ENCODE measurements around the gene CDK5R1.

CDK5R1 gene

DNA sequence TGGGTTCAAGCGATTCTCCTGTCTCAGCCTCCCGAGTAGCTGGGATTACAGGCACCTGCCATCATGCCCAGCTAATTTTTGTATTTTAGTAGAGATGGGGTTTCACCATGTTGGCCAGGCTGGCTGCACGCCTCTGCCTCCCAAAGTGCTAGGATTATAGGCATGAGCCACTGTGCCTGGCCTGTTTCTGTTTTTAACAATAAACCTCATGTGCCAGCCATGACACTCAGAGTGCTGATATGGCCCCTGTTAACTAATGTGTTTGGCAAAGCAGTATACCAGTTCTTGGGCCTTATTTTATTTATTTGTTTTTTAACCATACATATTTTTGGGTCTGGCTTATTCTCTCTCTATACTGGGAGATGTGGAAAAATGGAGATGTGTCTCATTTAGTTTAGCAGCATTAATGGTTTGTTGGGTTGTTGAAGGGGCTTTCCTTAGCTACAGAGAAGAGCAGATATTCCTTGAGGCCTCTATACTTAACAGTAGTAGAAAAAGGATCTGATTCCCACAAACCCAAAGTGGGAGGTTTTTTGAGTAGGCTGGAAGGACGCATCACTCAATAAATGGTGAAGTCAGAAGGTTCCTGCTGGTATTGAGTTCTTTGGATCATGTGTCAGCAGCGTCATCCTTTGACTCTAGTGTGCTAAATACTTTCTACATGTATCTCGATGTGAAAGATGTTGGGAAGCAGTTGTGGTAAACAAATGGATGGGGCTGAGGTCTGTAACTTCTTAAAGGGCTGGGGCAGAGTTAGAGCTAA, 16.2 kb upstream of the CDK5R1 start:
- in situ Hi-C loops (cut with MboI; ENCODE audit: low sequenced_read_pairs) = no loop called here

DNA sequence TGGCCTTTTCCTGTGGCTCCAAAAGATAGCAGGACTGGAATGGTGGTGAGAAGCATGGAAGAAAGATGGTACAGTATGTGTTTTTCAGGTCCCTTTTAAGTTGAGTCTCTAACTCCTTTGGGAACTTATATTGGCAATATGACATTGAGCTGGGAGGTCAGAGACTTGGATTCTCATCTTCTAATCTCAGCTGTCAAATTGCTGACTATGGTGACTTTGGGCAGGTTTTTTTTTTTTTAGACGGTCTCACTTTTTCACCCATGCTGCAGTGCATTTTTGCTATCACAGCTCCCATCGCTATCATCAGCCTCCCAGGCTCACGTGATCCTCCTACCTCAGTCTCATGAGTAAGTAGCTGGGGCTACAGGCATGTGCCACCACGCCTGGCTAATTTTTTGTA, 15.1 kb upstream of the CDK5R1 start:
- in situ Hi-C loops (cut with MboI; ENCODE audit: low sequenced_read_pairs) = no loop called here

DNA sequence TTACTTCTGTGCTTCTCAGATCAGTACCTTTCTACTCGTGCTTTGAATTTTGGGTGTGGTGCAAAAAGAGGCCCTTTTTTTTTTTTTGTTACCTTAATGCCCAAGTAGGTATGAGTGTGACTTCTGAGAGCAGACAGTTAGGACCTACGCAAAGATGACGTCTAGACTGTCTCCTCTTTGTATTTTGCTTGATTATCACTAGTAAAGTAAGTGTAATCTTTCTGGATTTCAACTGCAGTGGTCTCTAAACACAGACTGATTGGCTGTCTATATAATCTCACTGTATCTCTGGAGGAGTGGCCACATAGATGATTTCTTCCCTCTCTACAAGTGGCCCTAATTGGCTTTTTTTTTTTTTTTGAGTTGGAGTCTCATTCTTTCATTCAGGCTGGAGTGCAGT, 11.5 kb upstream of the CDK5R1 start:
- in situ Hi-C loops (cut with MboI; ENCODE audit: low sequenced_read_pairs) = no loop called here

DNA sequence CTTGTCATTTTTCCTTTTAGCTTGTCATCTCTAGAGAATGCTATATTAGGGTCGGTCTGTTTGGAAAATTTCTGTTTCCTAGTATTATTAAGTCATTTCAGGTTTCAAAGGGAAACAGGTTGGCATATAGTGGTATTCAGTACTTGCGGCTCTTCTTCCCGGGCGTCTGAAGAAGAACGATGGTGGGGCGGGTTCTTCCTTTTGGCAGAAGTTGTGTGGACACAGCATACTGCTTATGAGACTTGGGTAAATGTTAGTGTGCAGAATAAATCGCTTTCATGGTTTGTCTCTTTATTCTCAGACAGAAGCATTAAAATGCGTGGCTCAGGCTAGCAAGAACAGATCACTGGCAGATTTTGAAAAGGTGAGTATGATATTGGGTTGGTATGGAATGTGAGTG, 9.6 kb upstream of the CDK5R1 start:
- in situ Hi-C loops (cut with MboI; ENCODE audit: low sequenced_read_pairs) = no loop called here

DNA sequence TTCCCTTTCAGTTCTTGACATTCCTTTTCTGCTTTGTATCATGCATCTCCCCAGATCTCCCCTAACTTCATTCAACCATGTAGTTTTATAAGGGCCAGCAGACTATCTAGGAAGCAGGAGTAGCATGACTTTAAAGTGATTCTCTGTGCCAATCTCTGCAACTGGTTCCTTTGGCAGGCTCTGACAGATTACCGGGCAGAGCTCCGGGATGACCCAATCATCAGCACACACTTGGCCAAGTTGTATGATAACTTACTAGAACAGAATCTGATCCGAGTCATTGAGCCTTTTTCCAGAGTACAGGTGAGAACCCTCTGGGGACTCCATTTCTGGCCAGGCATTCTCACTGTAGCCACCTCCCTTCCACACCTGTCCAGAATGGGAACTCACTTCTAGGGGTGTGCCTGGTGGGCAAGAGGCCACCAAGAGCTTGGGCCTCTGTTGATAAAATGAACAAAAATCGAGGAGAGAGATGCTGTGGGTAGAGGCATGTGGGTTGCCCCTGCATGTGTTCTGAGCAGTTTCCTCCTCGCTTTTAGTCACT, 7.6 kb upstream of the CDK5R1 start:
- in situ Hi-C loops (cut with MboI; ENCODE audit: low sequenced_read_pairs) = no loop called here

DNA sequence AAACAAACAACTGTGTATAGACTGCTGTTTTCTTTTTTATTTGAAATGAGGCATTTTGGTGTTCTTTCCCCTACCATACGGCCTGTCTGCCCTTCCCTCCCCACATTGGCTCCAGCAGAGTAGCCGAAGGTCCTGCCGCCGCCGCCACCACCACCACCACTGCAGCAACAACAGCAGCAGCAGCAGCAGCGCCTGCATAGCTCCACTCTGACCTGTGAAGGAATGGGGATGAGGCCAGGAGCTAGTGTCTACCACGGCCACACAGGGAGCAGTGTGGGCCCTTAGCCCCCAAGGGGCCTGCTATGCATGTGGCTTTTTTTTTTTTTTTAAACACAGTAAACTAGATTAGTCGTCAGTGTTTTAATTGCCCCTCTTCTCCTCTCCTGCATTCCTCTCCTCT, 5.6 kb upstream of the CDK5R1 start:
- in situ Hi-C loops (cut with MboI; ENCODE audit: low sequenced_read_pairs) = no loop called here

DNA sequence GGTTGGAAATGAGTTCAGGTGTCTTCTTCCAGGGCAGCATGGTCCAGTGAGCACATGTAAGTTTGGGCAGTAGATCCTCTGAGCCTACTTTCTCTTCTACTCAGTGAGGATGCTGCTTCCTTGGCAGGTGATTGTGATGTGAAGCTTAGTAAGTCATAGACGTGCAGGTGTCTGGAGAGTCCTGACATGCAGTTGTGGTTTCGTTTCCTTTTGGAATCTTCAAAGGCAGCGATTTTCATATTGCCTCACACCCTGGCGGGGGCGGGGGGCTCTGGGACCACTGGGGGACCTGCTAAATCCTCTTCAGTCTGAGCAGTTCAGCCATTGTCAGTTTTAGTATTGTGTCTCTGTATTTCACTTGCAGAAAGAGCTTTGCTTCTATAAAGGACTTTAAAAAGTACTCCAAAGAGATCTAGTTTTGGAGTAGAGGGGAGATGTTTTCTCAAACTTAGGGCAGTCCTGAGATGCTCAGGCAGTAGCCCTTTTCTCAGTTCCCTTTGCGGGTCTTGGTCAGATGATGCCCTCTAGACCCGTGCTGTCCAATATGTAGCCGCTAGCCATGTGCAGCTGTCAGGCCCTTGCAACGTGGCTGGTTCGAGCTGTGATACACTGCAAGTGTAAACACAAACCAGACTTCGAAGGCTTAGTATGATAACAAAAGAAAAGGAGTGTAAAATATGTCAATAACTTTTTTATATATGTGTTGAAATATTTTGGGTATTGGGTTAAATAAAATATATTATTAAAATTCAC, 4.0 kb upstream of the CDK5R1 start:
- in situ Hi-C loops (cut with MboI; ENCODE audit: low sequenced_read_pairs) = no loop called here

DNA sequence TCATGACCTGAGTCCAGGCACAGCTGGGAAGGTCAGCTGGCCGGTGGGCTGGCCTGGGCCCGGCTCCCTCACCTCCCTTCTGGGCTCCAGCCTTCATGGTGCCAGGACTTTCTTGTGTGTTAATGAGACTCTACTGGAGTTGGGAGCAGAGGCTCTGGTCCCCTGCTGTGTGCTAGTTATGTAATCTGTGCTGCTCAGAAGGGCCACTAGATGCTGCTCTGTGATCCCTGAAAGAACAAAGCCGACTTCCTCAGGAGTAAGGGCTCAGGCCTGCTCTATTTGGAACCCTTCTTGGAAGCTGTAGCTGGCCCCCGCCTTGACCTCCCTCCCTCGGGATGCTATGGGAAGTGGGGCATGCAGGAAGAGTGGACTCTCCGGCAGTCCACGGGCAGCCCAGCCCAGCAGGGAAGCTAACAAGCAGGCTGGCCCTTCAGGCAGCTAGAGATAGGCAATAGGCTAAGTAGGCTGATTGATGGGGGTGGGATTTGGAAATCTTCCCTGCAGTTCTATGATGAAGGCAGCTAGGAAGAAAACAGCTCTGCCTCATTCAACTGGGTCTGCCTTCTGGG, 3.3 kb upstream of the CDK5R1 start:
- in situ Hi-C loops (cut with MboI; ENCODE audit: low sequenced_read_pairs) = no loop called here

DNA sequence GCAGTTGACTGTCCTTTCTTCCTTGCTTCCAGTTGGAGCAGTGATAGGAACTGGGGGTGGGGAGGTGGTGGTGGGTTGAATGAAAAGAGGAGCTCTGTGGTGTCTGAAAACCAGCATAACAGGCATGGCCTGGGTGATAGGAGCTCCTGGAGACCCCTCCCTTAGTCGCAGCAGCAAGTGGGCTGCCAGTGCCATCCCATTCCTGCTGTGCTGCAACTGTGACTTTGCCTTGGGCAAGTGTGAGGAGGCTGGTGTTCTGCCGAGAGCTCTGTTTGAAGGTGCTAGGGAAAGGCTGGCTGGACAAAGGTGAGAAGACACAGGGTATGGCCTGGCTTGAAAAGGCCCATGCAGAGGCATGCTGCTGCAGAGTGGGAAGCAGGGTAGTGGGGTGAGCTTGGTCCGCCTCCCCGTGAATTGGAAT, 2.7 kb upstream of the CDK5R1 start:
- in situ Hi-C loops (cut with MboI; ENCODE audit: low sequenced_read_pairs) = no loop called here

DNA sequence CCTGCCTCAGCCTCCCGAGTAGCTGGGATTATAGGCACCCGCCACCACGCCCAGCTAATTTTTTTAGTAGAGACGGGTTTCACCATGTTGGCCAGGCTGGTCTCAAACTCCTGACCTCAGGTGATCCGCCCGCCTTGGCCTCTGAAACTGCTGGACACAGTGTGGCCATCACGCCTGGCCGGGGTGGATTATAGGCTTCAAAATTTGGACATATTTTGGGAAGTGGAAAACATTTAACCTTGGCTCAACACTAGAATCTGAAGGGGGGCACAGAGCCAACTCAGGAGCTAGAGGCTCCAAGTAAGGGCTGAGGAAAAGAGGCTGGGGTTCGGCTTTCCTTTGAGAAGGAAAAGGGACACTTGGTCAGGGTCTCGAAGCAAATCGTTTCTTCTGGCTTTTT, 2.2 kb upstream of the CDK5R1 start:
- in situ Hi-C loops (cut with MboI; ENCODE audit: low sequenced_read_pairs) = no loop called here

DNA sequence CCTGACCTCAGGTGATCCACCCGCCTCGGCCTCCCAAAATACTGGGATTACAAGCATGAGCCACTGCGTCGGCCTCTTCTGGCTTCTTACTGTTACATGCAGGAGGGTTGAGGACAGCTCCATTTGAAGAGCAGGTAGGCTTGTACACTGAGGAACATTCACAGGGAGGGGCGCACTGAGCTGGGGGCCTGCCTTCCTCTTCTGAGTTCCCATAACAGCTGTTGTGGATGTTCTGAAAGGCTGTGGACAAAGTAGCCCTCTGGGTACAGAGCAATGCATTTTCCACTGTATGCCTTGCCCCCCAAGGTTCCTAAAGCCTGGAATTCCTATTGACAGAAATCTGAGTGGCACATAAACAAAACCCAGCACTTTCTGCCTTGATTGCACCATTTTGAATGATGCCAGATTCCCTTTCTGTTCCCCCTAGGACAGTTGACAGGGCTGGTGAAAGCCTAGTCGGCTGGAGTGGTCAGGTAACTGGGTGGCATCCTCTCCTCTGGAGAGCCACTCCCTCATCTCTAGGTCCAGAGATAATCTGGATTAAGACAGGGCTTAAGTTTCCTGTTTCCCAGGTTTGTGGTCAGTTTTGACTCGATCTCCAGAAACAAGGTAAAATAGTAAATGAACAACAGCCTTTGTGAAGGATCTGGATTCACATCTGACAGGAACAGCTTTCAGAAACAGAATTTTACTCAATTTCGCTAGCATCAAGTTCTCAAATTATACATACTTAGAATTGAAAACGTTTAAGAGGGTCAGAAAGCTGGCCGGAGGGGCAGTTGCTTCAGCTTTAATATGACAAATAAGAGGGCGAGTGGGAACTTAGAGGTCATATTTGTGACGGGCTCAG, 1.3 kb upstream of the CDK5R1 start:
- in situ Hi-C loops (cut with MboI; ENCODE audit: low sequenced_read_pairs) = no loop called here

DNA sequence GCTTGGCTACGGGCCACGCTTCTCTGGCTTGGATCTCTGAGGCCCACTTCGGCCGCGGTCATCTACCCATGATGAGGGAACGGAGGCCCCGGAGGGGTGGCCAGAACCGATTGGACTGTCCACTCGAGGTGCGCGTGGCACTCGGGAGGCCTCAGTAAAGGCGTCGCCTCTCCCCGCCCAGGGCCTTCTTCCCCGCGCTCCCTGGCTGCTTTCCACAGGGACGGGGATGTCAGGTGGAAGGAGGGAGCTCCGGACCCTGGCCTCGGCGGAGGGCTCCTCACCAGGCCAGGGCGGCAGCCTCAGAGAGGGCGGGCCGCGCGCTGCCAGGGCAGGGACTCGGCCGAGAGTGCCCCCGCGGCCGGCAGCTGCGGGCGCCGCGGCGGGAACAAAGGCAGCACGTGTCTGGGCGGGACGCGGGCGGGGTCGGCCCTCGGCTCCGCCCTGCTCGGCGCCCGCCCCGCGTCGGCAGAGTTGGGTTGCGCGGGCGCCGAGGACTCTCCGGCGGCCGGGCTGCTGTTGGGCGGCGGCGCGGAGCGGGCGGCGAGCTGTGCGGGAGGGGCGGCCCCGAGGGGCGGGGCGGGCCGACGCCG, 587 bp upstream of the CDK5R1 start:
- in situ Hi-C loops (cut with MboI; ENCODE audit: low sequenced_read_pairs) = no loop called here

DNA sequence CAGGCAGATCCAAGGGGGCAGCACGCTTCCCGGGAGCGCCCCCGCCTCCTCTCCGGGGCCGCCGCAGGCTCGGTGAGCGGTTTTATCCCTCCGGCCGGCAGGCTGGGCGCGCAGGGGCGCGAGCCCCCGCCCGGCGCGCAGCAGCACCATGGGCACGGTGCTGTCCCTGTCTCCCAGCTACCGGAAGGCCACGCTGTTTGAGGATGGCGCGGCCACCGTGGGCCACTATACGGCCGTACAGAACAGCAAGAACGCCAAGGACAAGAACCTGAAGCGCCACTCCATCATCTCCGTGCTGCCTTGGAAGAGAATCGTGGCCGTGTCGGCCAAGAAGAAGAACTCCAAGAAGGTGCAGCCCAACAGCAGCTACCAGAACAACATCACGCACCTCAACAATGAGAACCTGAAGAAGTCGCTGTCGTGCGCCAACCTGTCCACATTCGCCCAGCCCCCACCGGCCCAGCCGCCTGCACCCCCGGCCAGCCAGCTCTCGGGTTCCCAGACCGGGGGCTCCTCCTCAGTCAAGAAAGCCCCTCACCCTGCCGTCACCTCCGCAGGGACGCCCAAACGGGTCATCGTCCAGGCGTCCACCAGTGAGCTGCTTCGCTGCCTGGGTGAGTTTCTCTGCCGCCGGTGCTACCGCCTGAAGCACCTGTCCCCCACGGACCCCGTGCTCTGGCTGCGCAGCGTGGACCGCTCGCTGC, 832 bp downstream of the CDK5R1 start:
- in situ Hi-C loops (cut with MboI; ENCODE audit: low sequenced_read_pairs) = no loop called here

DNA sequence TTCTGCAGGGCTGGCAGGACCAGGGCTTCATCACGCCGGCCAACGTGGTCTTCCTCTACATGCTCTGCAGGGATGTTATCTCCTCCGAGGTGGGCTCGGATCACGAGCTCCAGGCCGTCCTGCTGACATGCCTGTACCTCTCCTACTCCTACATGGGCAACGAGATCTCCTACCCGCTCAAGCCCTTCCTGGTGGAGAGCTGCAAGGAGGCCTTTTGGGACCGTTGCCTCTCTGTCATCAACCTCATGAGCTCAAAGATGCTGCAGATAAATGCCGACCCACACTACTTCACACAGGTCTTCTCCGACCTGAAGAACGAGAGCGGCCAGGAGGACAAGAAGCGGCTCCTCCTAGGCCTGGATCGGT, 1.4 kb downstream of the CDK5R1 start:
- in situ Hi-C loops (cut with MboI; ENCODE audit: low sequenced_read_pairs) = no loop called here

DNA sequence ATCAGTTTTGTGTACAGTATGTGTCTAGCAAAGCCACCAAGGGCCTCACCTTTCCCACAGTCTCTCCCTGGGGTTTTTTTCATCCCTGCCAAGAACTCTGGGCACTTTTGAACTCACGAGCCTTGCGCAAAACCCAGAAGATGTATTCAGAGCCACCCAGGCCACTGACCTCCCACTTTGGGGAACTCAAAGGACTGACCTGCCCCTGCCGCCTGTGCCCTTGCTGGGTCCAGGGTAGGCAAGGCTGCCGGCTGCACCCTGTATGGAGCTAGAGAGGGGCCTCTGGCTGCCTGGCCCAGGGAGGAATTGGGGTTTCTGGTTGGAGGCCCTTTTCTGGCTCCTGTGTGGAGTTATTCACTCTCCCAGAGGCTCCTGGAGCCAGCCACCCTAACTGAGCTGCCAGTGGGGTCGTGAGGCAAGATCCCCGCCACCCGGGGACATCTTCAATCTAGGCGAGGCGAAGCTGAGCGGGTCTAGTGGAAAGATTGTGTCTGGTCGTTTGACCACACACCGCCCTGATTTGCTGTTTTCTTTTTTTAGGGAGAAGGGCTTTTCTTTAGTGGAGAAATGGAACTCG, 1.9 kb downstream of the CDK5R1 start:
- in situ Hi-C loops (cut with MboI; ENCODE audit: low sequenced_read_pairs) = no loop called here

DNA sequence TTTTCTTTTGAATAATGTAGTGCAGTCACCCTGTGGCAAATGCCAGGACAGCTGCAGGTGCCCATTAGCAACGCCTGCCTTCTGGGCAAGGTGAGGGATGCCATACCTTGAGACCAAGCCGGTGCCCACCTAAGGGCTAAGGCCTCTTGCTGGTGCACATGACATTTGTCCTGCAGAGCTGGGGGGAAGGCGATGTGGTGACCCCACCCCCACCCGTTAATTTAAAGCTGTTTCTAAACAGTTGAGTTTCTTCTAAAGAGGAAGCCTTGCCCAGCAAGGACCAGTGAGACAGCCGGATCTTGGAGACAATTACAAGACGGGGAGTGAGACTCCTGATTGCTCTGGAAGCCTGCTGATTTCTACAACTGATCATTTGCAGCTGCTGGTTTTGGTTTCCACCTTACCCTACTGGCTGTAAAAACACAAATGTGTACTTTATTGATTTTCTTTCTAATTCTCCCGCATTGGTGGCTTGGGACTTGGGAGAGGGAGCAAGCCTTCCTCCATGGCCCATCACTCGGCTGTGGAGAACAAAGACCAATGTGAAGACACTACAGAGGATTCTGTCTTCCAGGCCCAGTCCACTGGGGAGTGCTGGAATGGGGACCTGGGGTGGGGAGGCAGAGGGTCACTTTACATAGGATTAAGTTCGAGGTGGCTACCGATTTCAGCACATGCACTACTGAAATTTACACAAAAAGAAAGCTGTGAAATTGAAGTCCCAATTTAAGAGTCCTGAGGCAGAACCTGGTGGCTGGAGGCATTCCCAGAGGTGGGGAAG, 2.7 kb downstream of the CDK5R1 start:
- in situ Hi-C loops (cut with MboI; ENCODE audit: low sequenced_read_pairs) = no loop called here

DNA sequence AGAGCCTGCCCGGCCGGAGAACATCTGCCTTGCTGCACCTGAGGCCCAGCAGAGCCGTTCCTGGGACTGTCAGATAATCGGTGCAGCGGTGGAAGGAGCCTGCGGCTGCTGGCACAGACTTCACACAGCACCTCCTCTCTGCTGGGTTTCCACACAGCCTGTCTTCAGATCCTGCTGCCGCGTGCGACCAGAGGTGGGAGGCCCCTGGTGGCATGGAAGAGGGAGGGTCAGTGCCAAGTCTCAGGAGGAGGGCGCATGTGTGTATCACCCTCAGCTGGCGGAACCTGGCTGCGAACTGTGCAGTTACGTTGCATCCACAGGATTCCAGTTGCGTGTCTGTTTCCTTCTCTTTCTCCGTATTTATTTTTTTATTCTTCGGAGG, 3.3 kb downstream of the CDK5R1 start:
- in situ Hi-C loops (cut with MboI; ENCODE audit: low sequenced_read_pairs) = no loop called here

DNA sequence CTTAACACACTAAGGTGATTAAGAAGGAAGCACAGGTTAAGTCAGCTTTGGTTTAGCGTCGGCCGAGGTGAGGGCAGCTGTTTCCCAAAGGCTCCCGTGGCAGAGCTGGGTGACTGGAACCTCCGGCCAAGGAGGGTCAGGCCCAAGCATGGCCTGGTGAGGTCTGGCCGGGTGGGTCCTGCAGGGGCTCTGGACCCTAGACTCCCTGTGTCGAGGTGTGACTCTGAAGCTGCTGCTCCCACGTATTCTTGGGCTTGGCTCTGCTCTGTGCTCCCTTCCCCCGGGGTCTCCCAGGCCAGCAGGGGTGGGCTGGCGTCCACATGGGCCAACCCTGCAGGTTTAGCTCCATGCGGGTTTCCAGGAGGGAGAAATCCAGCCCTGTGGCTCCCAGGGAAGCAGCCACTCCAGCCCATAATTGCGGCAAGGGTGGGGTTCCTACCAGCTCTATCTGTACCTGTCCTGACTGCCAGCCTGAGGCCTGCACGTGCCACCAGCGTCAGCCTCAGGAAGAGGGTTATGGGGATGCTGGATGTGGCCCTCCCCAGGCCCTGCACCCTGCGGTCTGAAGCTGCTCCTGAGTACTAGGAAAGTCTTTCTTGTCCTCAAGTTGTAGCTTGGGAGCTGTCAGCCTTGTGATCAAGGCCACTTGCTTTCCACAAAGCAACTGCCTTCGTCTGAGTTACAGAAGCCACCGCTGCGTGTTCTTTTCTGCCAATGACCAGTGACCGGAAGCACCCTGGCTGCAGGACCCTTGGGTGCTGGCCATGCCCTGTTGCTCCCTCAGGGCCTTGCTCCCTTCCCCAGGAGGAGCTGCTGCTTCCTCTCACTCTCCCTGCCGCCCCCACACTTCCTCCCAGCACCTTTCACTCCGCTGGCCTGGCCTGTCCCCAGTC, 4.8 kb downstream of the CDK5R1 start:
- in situ Hi-C loops (cut with MboI; ENCODE audit: low sequenced_read_pairs) = no loop called here

All from HL-60/S4 treated with retinoic acid at 250 ng/mL for 4 days and 3 days (cell line).